Stimulated activated naive CD8-positive, alpha-beta T cell treated with anti-CD3 and anti-CD28 coated beads, Interleukin-15, Interleukin-2, amounts not matched to agents 100 ng/mL and 50 ng/mL, for 24 hours (primary cell): ENCODE results near the gene ZNF469.

Experiments used
- H3K27ac Mint-ChIP-seq: one replicate; pipeline ENCODE4 v1.8.0; 2021; ENCODE audit warnings: mild to moderate bottlenecking, mixed read lengths
- H3K27me3 Mint-ChIP-seq: one replicate; pipeline ENCODE4 v1.8.0; 2021; ENCODE audit warnings: mixed read lengths
- H3K36me3 Mint-ChIP-seq: one replicate; pipeline ENCODE4 v1.8.0; 2021; ENCODE audit warnings: low read depth, mixed read lengths
- H3K4me1 Mint-ChIP-seq: one replicate; pipeline ENCODE4 v1.8.0; 2021; ENCODE audit warnings: low read depth, mixed read lengths
- H3K4me3 Mint-ChIP-seq: one replicate; pipeline ENCODE4 v1.8.0; 2021; ENCODE audit warnings: mild to moderate bottlenecking, mixed read lengths
- H3K9me3 Mint-ChIP-seq: one replicate; pipeline ENCODE4 v1.8.0; 2021; ENCODE audit warnings: mixed read lengths

The ZNF469 gene

DNA sequence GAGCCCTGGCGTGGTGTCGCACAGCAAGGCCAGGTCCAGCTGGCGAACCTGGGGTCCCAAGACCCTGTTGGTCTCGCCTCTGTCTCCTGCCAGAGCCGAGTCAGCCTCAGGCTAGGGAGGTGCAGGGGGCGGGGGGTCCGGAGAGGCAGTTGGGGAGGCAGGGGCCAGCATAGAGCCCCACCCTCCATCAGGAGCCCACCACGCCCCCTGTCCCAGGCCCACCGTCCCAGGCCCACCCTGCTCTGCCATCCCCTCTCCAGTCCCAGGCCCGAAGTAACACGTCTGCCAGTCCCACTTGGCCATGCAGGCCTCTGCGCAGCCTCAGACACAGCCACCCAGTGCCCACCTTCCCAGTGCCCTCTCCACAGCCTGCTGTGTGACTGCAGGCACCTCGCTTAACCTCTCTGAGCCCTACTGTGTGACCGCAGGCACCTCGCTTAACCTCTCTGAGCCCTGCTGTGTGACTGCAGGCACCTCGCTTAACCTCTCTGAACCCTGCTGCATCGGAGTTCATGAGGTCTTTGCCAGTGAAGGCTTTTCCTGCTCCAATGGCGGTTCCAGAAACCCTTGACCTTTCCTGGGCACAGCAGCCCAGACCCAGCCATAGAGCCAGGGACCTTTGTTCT is 29.3 kb downstream of the ZNF469 start:
- Mint-ChIP-seq H3K36me3 (no peaks in the 10 kb centered on the region), H3K4me3 (no peak overlapping the region), H3K27ac (no peak overlapping the region), H3K4me1 (peaks cover 6% of the 10 kb centered on the region), H3K9me3 (no peaks in the 10 kb centered on the region), H3K27me3 (no peaks in the 10 kb centered on the region)

DNA sequence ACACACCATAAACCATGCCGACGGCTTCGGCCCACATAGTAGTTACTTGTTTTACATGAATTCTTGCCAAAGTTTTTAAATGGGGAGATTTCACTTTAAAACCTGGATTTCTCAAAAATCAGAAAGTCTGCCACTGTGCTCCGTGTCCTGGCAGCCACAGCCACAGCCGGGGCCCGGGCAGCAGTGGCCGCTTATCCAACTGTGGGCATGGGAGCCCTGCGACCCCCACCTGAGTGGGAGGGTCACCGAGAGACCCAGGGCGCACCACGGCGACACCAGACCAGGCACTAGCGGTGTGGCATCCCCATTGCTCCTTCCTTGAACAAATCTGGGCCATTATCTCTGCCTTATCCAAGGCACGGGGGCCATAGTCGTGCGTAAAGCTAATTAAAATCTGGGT is 30.0 kb downstream of the ZNF469 start:
- H3K4me1 Mint-ChIP-seq = peaks cover 4% of the 10 kb centered on the region

DNA sequence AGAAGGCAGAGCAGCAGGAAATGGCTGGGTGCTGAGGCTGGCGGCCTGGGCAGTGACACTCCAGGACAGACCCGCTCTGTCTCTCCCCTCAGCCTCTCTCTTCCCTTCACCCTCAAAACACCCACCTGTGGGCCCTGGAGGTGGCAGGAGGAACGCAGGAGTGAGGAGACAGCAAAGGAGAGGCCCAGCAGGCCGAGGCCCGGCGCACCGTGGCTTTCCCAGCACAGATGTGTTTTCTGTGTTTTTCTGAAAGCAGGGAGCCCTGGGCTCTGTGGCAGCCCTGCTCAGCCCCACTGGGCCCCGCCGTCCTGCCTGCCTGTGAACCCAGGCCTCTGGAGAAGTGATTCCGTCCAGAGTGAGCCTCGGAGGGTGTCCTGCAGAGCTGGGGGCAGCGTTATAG is 30.5 kb downstream of the ZNF469 start:
- no peak overlapping the region for H3K4me3 Mint-ChIP-seq
- H3K36me3 Mint-ChIP-seq = no peaks in the 10 kb centered on the region
- no peaks in the 10 kb centered on the region for H3K27me3 Mint-ChIP-seq
- H3K9me3 Mint-ChIP-seq = no peaks in the 10 kb centered on the region
- no peak overlapping the region for H3K27ac Mint-ChIP-seq
- no peaks in the 10 kb centered on the region for H3K4me1 Mint-ChIP-seq

More for the DNA sequence above, 30.0 kb downstream of the ZNF469 start:
- Mint-ChIP-seq H3K27ac (no peak overlapping the region), H3K27me3 (no peaks in the 10 kb centered on the region), H3K9me3 (no peaks in the 10 kb centered on the region), H3K4me3 (no peak overlapping the region), H3K36me3 (no peaks in the 10 kb centered on the region)

DNA sequence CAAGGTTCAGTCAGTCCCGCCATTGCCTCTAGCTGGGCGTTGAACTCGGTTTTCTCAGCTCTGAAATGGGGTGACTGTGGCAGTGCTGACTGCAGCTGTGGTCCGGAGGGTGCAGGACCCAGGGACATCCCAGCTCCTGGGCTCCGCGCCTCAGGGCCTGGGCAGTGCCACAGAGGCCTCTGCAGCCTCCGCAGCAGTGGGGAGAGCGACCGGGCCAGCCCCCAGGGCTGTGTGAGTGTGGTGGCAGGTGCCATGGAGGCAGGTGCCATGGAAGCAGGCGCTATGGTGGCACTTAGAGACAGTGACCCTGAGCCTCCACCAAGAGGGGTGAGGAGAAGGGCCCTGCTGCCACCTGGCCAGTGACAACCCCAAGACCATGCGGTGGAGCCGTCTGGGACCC is 30.9 kb downstream of the ZNF469 start:
- H3K36me3 Mint-ChIP-seq = no peaks in the 10 kb centered on the region
- no peaks in the 10 kb centered on the region for H3K9me3 Mint-ChIP-seq
- H3K4me1 Mint-ChIP-seq = no peaks in the 10 kb centered on the region
- H3K4me3 Mint-ChIP-seq = no peak overlapping the region
- no peaks in the 10 kb centered on the region for H3K27me3 Mint-ChIP-seq
- no peak overlapping the region for H3K27ac Mint-ChIP-seq

DNA sequence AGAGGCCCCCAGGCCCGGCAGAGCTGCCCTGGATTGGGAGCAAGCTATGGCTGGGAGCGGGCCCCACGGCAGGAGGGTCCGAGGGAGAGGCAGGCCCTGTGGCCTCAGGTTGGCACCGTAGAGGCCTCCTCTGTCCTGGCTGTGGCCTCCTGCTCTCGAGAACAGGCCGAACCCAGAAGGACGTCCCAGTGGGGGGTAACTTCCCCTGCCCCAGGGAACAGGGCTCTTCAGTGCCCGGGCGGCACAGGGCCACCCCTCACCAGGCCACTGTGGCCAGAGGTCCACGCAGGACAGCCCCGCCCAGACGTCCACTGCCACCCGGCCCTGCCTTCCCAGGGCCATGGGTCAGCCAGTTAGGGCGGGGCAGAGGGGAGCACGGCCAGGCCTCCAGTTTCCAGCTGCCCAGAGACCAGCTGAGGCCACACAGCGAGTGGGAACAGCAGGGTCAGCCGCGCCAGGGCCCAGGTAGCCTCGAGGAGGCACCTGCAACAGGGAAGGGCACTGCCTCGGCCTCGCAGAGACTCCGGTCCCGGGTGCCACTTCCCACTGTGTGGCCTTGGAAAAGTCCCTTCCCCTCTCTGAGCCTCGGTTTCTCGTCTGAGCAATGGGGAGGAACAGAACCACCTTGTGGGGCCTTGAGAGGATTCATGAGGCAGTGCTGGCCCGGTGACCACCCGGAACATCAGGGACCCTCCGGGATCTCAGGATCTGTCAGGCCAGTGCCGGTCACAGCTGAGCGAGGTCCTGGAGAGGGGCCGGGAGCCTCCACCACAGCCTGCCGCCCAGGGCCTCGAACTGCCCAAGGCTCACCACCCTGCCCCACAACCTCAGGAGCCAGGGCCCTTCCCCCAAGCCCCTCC is 32.0 kb downstream of the ZNF469 start:
- Mint-ChIP-seq H3K27me3 (no peaks in the 10 kb centered on the region), H3K27ac (no peak overlapping the region), H3K4me1 (no peaks in the 10 kb centered on the region), H3K4me3 (no peak overlapping the region), H3K9me3 (no peaks in the 10 kb centered on the region), H3K36me3 (no peaks in the 10 kb centered on the region)

DNA sequence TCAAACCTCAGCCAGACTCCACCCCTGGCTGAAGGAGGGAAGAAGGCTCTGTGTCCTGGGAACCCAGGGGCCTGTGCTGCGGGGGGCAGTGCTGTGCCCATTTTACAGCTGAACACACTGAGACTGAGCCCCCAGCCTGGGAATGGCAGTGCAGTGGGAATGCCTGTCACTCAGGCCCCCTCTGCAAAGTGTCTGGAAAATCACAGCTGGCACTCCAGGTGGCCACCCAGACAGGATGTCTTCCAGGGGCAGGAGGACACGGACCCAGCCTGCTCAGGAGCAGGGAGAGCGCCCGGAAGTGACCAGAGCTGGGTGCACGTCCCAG is 32.6 kb downstream of the ZNF469 start:
- Mint-ChIP-seq H3K27me3 (no peaks in the 10 kb centered on the region), H3K27ac (no peak overlapping the region), H3K4me3 (no peak overlapping the region), H3K36me3 (no peaks in the 10 kb centered on the region), H3K9me3 (no peaks in the 10 kb centered on the region), H3K4me1 (no peaks in the 10 kb centered on the region)

DNA sequence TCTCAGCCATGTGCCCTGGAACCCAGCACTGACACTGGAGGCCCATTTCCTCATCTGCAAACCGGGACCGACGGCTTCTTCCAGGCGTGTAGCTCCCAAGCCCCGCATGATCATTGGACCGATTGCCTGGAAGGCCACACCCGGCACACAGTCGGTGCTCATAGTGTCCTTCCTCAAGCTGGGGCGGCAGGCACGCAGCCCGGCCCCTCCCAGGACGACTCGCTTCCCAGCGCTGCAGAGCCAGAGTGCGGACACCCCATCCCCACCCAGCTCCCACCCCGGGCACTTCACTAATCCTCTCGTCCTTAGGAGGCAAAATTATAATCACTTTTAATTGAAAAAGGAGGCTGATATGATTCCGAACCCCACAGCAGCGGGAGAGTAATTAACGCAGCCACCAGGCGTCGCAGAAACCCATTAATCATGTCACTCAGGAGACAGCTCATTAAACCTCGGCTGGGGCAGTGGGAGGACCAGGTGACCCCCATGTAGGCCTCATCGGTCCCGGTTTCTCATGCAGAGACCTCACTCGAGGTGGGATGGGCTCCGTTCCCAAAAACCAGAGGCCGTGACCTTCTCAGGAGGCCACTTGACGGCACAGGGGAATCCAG is 33.1 kb downstream of the ZNF469 start:
- no peaks in the 10 kb centered on the region for H3K27me3 Mint-ChIP-seq
- H3K4me1 Mint-ChIP-seq = no peaks in the 10 kb centered on the region
- no peaks in the 10 kb centered on the region for H3K36me3 Mint-ChIP-seq
- no peak overlapping the region for H3K27ac Mint-ChIP-seq
- H3K4me3 Mint-ChIP-seq = no peak overlapping the region
- H3K9me3 Mint-ChIP-seq = no peaks in the 10 kb centered on the region

DNA sequence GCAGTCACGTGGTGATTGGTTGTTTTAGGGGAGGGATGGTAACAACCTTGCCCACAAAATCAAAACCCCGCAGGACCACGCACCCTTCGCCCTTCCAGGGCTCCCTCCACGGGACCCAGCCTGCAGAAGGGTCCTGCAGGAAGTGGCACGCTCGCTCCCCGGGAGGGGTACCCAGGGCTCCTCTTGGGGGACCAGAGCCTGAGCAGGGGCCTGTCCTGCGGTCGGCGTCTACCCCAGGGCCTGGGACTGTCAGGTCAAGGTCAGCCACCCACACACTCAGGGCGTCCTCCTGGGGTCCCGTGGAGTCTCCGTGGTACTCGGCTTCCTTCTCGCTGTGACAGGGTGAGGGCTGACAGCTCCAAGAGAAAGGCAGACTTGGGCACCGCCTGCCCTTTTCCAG is 33.9 kb downstream of the ZNF469 start:
- Mint-ChIP-seq H3K27me3 (no peaks in the 10 kb centered on the region), H3K9me3 (no peaks in the 10 kb centered on the region), H3K27ac (no peak overlapping the region), H3K4me3 (no peak overlapping the region), H3K4me1 (no peaks in the 10 kb centered on the region), H3K36me3 (no peaks in the 10 kb centered on the region)

DNA sequence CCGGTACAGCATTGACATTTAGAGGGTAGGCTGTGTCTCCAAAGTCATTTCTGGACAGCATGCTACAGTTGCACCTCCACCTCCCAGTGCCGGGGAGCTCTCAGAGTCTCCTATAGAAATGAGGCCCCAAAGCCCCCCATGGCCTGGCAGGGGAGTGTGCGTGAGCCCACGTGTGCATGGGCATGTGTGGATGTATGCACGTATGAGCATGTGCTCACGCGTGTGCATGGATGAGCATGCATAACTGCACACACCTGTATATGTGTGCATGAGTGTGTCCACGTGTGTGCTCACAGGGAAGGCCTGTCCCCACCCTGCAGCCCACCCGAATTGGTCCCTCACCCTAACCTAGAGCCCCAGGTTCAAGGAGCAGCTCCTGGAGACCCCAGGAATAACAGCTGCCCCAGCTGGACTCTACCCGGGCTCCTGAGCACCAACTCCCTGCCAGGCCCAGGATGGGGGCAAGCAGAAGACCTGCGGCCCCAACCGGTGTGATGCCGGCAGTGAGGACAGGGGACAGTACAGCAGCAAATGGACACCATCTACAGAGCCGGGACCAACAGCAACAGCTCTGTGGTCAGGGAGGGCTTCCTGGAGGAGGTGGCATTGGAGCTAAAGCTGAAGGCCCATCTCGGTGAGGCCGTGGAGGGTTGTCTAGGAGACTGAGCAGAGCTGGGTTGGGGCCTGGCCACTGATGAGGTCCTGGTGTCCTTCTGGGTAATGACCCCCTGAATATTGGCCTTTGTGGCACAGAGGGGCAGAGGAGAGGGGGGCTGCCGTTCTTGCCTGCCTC is 35.1 kb downstream of the ZNF469 start:
- H3K36me3 Mint-ChIP-seq = no peaks in the 10 kb centered on the region
- H3K27ac Mint-ChIP-seq = no peak overlapping the region
- H3K4me3 Mint-ChIP-seq = no peak overlapping the region
- no peaks in the 10 kb centered on the region for H3K27me3 Mint-ChIP-seq
- no peaks in the 10 kb centered on the region for H3K9me3 Mint-ChIP-seq
- H3K4me1 Mint-ChIP-seq = no peaks in the 10 kb centered on the region

DNA sequence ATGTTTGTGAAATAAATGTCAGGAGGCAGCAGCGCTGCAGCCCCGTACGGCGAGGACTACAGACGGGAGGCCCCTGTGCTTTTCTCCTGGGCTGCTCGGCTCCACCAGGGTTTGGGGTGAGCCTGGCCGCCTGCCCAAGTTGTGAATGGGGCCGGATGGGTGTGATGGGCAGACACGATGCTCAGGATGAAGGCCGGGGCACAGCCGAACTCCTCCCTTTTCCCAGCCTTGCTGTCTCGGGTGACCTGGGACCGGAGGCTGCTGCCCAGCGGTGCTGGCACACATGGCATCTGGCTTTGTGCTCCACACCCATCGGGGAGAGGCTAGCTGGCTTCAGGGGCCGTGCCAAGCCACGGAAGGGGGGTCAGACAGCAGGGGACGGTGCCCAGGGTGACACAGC is 36.1 kb downstream of the ZNF469 start:
- Mint-ChIP-seq H3K4me1 (no peaks in the 10 kb centered on the region), H3K27ac (no peak overlapping the region), H3K4me3 (no peak overlapping the region), H3K36me3 (no peaks in the 10 kb centered on the region), H3K9me3 (no peaks in the 10 kb centered on the region), H3K27me3 (no peaks in the 10 kb centered on the region)

- H3K4me1 Mint-ChIP-seq = no peaks in the 10 kb centered on the region
- H3K36me3 Mint-ChIP-seq = no peaks in the 10 kb centered on the region
- H3K27me3 Mint-ChIP-seq = no peaks in the 10 kb centered on the region
- H3K27ac Mint-ChIP-seq = no peak overlapping the region
- no peaks in the 10 kb centered on the region for H3K9me3 Mint-ChIP-seq
- H3K4me3 Mint-ChIP-seq = no peak overlapping the region
These were observed 37.0 kb downstream of the ZNF469 start for GRCh38 chr16:88419790-88420189.

DNA sequence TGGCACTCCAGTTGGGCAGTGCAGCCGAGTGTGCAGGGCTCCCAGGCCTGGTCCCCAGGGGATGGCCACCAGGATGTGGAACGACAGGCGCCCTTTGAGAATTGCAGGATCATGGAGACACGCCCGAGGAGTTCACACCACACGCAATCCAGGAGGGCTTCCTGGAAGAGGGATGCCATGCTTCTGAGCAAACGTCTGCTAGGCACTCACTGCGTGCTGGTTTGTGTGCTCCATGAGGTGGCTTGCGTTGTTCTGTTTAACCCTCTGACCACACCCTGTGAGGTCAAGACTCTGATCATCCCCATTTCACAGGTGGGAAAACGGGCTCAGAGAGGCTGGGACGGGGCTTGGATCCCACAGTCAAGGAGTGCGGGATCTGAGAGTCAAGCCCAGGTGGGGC is 37.7 kb downstream of the ZNF469 start:
- Mint-ChIP-seq H3K36me3 (no peaks in the 10 kb centered on the region), H3K27me3 (no peaks in the 10 kb centered on the region), H3K4me1 (no peaks in the 10 kb centered on the region), H3K4me3 (no peak overlapping the region), H3K9me3 (no peaks in the 10 kb centered on the region), H3K27ac (no peak overlapping the region)

GRCh38 chr16:88421301-88421700 is 38.5 kb downstream of the ZNF469 start:
- no peaks in the 10 kb centered on the region for H3K36me3 Mint-ChIP-seq
- no peaks in the 10 kb centered on the region for H3K4me1 Mint-ChIP-seq
- no peak overlapping the region for H3K4me3 Mint-ChIP-seq
- H3K9me3 Mint-ChIP-seq = no peaks in the 10 kb centered on the region
- no peaks in the 10 kb centered on the region for H3K27me3 Mint-ChIP-seq
- no peak overlapping the region for H3K27ac Mint-ChIP-seq

- H3K9me3 Mint-ChIP-seq = no peaks in the 10 kb centered on the region
- no peaks in the 10 kb centered on the region for H3K36me3 Mint-ChIP-seq
- no peaks in the 10 kb centered on the region for H3K4me1 Mint-ChIP-seq
- no peaks in the 10 kb centered on the region for H3K27me3 Mint-ChIP-seq
- no peak overlapping the region for H3K4me3 Mint-ChIP-seq
- no peak overlapping the region for H3K27ac Mint-ChIP-seq
These were observed 39.2 kb downstream of the ZNF469 start for GRCh38 chr16:88421871-88422433.
